Measurements from ENCODE around the gene NVL. TPM values are rescaled to one million over a fixed set of nuclear protein-coding genes. Genes with fewer than 3 reads are reported as not detected.

The NVL gene
- total RNA-seq, 1 experiment from 2014 or later: 45.0 TPM

DNA sequence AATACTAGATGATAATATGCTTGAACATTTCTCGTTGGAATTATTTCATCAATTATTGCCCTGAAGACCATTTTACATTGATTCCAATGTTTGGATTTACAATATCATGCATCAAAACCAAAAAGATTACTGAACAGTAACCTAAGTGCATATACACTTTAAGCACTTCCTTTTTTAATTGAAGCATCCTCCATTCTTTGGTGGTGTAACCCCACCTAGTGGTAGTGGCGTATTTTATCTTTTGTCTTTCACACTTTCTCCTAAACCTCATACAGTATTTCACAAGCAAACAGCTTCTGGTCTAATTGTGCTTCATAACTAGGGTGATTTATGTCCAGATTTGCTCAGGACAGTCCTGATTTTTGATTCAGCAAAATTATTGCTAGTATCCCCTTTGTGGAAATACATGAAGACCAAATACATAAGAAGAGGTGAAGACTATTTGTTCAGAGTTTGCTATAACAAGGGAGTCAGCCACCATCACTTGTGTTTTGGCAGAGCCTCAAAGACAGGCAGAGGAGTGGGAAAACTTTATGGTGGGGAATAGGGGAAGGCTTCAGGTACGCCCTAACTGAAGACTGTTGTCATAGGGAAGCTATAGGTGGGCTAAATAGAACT is 3.4 kb upstream of the NVL start:
- Histone ChIP-seq H3K36me3 (ENCODE audit: control insufficient read depth, insufficient read depth, low read length) (no peaks in the 10 kb centered on the region), H3K4me3 (ENCODE audit: low read depth, low read length) (no peak overlapping the region), H3K27me3 (replicated peaks; ENCODE audit: control insufficient read depth, insufficient read depth, low read length) (no peaks in the 10 kb centered on the region), H3K4me1 (peaks cover under 1% of the 10 kb centered on the region; the same call in 1 of the 2 replicates), H3K9me3 (no peaks in the 10 kb centered on the region; the same call in 1 of the 2 replicates)
- POLR2A ChIA-PET: no interaction called here
- DNase-seq: peak in 1 of 2 experiments; percentile 57
- TF ChIP-seq, protein P1, sequence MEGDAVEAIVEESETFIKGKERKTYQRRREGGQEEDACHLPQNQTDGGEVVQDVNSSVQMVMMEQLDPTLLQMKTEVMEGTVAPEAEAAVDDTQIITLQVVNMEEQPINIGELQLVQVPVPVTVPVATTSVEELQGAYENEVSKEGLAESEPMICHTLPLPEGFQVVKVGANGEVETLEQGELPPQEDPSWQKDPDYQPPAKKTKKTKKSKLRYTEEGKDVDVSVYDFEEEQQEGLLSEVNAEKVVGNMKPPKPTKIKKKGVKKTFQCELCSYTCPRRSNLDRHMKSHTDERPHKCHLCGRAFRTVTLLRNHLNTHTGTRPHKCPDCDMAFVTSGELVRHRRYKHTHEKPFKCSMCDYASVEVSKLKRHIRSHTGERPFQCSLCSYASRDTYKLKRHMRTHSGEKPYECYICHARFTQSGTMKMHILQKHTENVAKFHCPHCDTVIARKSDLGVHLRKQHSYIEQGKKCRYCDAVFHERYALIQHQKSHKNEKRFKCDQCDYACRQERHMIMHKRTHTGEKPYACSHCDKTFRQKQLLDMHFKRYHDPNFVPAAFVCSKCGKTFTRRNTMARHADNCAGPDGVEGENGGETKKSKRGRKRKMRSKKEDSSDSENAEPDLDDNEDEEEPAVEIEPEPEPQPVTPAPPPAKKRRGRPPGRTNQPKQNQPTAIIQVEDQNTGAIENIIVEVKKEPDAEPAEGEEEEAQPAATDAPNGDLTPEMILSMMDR (IDR thresholded peaks at IDR 0.05; ENCODE audit: insufficient read depth in 1 of 2, low read depth in 1 of 2, low read length in 1 of 2, severe bottlenecking in 1 of 2, unreplicated experiment in 1 of 2): peak; percentile 43 to 65
- Mint-ChIP-seq H3K4me3 (ENCODE audit: unreplicated experiment) (no peak overlapping the region), H3K9me3 (ENCODE audit: unreplicated experiment) (no peaks in the 10 kb centered on the region), H3K4me1 (ENCODE audit: low read depth, unreplicated experiment) (peaks cover 9% of the 10 kb centered on the region), H3K27me3 (ENCODE audit: insufficient read depth, unreplicated experiment) (no peaks in the 10 kb centered on the region), H3K36me3 (ENCODE audit: insufficient read depth, unreplicated experiment) (no peaks in the 10 kb centered on the region), H3K27ac (ENCODE audit: unreplicated experiment) (no peak overlapping the region)
- BruUV-seq (replicated peaks): no TSS peak
- CTCF ChIA-PET: interaction anchor here (0.9 kb wide), 1 partner anchor 18 kb away, joined by 5 read pairs; no protein-coding TSS in a partner anchor
- intact Hi-C loops (cut with micrococcal nuclease; ENCODE audit: unreplicated experiment): loop anchor here (1.0 kb wide), 2 partner anchors 163 to 217 kb away; no protein-coding TSS in a partner anchor

DNA sequence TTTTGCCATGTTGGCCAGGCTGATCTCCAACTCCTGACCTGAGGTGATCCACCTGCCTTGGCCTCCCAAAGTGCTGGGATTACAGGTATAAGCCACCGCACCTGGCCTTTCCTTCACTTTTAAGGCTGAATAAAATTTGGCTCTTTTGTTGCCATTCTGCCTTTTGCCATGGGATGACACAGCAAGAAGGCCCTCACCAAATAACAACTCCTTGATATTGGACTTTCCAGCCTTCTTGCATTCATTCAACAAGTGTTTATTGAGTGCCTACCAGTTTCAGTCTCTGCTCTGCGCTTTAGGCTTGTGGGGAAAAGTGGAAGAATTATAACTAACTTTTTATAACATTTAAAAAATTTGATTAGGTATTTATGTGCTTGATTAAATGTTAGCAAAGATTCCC is 1.9 kb upstream of the NVL start:
- H3K4me3 ChIP-seq (ENCODE audit: low read depth, low read length): no peak overlapping the region
- Mint-ChIP-seq H3K4me3 (ENCODE audit: unreplicated experiment) (no peak overlapping the region), H3K27me3 (ENCODE audit: insufficient read depth, unreplicated experiment) (no peaks in the 10 kb centered on the region), H3K27ac (ENCODE audit: unreplicated experiment) (no peak overlapping the region), H3K4me1 (ENCODE audit: low read depth, unreplicated experiment) (peaks cover 20% of the 10 kb centered on the region), H3K36me3 (ENCODE audit: insufficient read depth, unreplicated experiment) (no peaks in the 10 kb centered on the region), H3K9me3 (ENCODE audit: unreplicated experiment) (no peaks in the 10 kb centered on the region)
- H3K27me3 ChIP-seq (replicated peaks; ENCODE audit: control insufficient read depth, insufficient read depth, low read length): no peaks in the 10 kb centered on the region
- no peaks in the 10 kb centered on the region for H3K36me3 ChIP-seq (ENCODE audit: control insufficient read depth, insufficient read depth, low read length)
- no TSS peak for BruUV-seq (replicated peaks)
- no peak for DNase-seq
- no peaks in the 10 kb centered on the region for H3K9me3 ChIP-seq
- POLR2A ChIA-PET: no interaction called here
- intact Hi-C loops (cut with micrococcal nuclease; ENCODE audit: unreplicated experiment): loop anchor here (2.0 kb wide), 1 partner anchor 631 kb away; no protein-coding TSS in a partner anchor
- CTCF ChIA-PET: no interaction called here
- H3K4me1 ChIP-seq: no peaks in the 10 kb centered on the region; the same call in 1 of the 2 replicates
- TF ChIP-seq, protein P1 (IDR thresholded peaks at IDR 0.05; ENCODE audit: insufficient read depth in 1 of 2, low read depth in 1 of 2, low read length in 1 of 2, severe bottlenecking in 1 of 2, unreplicated experiment in 1 of 2): no peak

DNA sequence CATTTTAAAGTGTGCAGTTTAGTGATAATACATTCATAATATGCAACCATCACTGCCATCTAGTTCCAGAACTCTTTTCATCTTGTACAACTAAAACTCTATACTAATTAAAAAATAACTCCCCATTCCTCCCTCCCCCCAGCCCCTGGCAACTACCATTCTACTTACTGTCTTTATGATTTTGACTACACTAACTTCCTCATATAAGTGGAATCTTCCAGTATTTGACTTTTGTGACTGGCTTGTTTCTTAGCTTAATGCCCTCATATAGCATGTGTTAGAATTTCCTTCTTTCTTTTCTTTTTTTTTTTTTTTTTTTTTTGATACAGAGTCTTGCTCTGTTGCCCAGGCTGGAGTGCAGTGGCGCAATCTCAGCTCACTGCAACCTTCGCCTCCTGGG is 1.4 kb upstream of the NVL start:
- DNase-seq: no peak
- ChIA-PET POLR2A (no interaction called here), CTCF (interaction anchor here (0.6 kb wide), 1 partner anchor 593 kb away, joined by 3 read pairs; no protein-coding TSS in a partner anchor)
- BruUV-seq (replicated peaks): no TSS peak
- no peaks in the 10 kb centered on the region for H3K9me3 Mint-ChIP-seq (ENCODE audit: unreplicated experiment)
- Histone ChIP-seq H3K27me3 (replicated peaks; ENCODE audit: control insufficient read depth, insufficient read depth, low read length) (no peaks in the 10 kb centered on the region), H3K36me3 (ENCODE audit: control insufficient read depth, insufficient read depth, low read length) (no peaks in the 10 kb centered on the region), H3K4me3 (ENCODE audit: low read depth, low read length) (peak overlapping the region; percentile 76; the same call in 1 of the 2 replicates), H3K9me3 (no peaks in the 10 kb centered on the region), H3K4me1 (no peaks in the 10 kb centered on the region; the same call in 1 of the 2 replicates)
- H3K27ac Mint-ChIP-seq (ENCODE audit: unreplicated experiment): peak overlapping the region; percentile 99
- H3K4me3 Mint-ChIP-seq (ENCODE audit: unreplicated experiment): peak overlapping the region; percentile 92
- TF ChIP-seq, protein P1 (IDR thresholded peaks at IDR 0.05; ENCODE audit: insufficient read depth in 1 of 2, low read depth in 1 of 2, low read length in 1 of 2, severe bottlenecking in 1 of 2, unreplicated experiment in 1 of 2): no peak
- H3K27me3 Mint-ChIP-seq (ENCODE audit: insufficient read depth, unreplicated experiment): no peaks in the 10 kb centered on the region
- intact Hi-C loops (cut with micrococcal nuclease; ENCODE audit: unreplicated experiment): loop anchor here (2.0 kb wide), 1 partner anchor 631 kb away; no protein-coding TSS in a partner anchor
- no peaks in the 10 kb centered on the region for H3K36me3 Mint-ChIP-seq (ENCODE audit: insufficient read depth, unreplicated experiment)
- H3K4me1 Mint-ChIP-seq (ENCODE audit: low read depth, unreplicated experiment): peaks cover 20% of the 10 kb centered on the region

Data from Caco-2 (cell line).